ENCODE results near the gene ENTR1. TPM values are rescaled to one million over a fixed set of nuclear protein-coding genes. Genes with fewer than 3 reads are reported as not detected.
"Not testable (repeated sequence)": the region's sequence is repeated elsewhere in the genome, so short reads cannot be mapped to it uniquely, and the experiment has no call there.

Gene ENTR1
- polyA plus RNA-seq, 1 donor: 31.5 TPM

- no peak for DNase-seq
Observed at GRCh38 chr9:136418182-136419091, 8.0 kb upstream of the ENTR1 start.

GRCh38 chr9:136416914-136417313 lies 6.5 kb upstream of the ENTR1 start:
- no peak for DNase-seq

- DNase-seq: no peak
Observed at GRCh38 chr9:136416427-136416826, 6.0 kb upstream of the ENTR1 start.

GRCh38 chr9:136412962-136413361 lies 2.5 kb upstream of the ENTR1 start:
- no peak for DNase-seq

GRCh38 chr9:136411378-136411777 lies 964 bp upstream of the ENTR1 start:
- DNase-seq: no peak

GRCh38 chr9:136409557-136410455 lies 608 bp downstream of the ENTR1 start:
- no peak for DNase-seq

- DNase-seq: no peak
Observed at GRCh38 chr9:136407911-136408310, 2.5 kb downstream of the ENTR1 start.

- not testable (repeated sequence) for DNase-seq
Observed at GRCh38 chr9:136407061-136407460, 3.4 kb downstream of the ENTR1 start.

- not testable (repeated sequence) for DNase-seq
Observed at GRCh38 chr9:136405904-136406303, 4.5 kb downstream of the ENTR1 start.

- DNase-seq: no peak
Observed at GRCh38 chr9:136405481-136405880, 4.9 kb downstream of the ENTR1 start.

GRCh38 chr9:136404801-136405136 lies 5.6 kb downstream of the ENTR1 start:
- DNase-seq: no peak

GRCh38 chr9:136403915-136404800 lies 6.3 kb downstream of the ENTR1 start:
- no peak for DNase-seq

GRCh38 chr9:136403538-136403914 lies 6.9 kb downstream of the ENTR1 start:
- DNase-seq: no peak

- DNase-seq: no peak
Observed at GRCh38 chr9:136402067-136402466, 8.3 kb downstream of the ENTR1 start.

- DNase-seq: no peak
Observed at GRCh38 chr9:136401173-136401922, 9.1 kb downstream of the ENTR1 start.

- peak; percentile 91 for DNase-seq
Observed at GRCh38 chr9:136400038-136400834, 10.2 kb downstream of the ENTR1 start, which contains the start of gene SNAPC4. Gene SNAPC4 (minus strand): TSS chr9:136400170. CDS start chr9:136398428, 1,742 bp downstream.

GRCh38 chr9:136399176-136400037 lies 11.0 kb downstream of the ENTR1 start:
- no peak for DNase-seq

GRCh38 chr9:136398286-136398685 lies 12.1 kb downstream of the ENTR1 start:
- DNase-seq: no peak

GRCh38 chr9:136397643-136398042 lies 12.8 kb downstream of the ENTR1 start:
- no peak for DNase-seq

- no peak for DNase-seq
Observed at GRCh38 chr9:136396219-136396515, 14.2 kb downstream of the ENTR1 start.

All from hindlimb muscle (tissue), 1 donor.